ENCODE data around the gene RPUSD3.

The RPUSD3 gene

GRCh38 chr3:9833078-9833477, 10.7 kb downstream of the RPUSD3 start:
- DNase-seq (ENCODE audit: low read depth): no peak

- DNase-seq (ENCODE audit: low read depth): no peak
Measured at GRCh38 chr3:9831253-9831652, 12.6 kb downstream of the RPUSD3 start.

GRCh38 chr3:9828801-9829755, 14.7 kb downstream of the RPUSD3 start:
- DNase-seq (ENCODE audit: low read depth): no peak

GRCh38 chr3:9826815-9827573, 16.8 kb downstream of the RPUSD3 start:
- no peak for DNase-seq (ENCODE audit: low read depth)

- DNase-seq (ENCODE audit: low read depth): no peak
Measured at GRCh38 chr3:9825451-9826040, 18.3 kb downstream of the RPUSD3 start.

- no peak for DNase-seq (ENCODE audit: low read depth)
Measured at GRCh38 chr3:9820946-9821345, 22.9 kb downstream of the RPUSD3 start.

- DNase-seq (ENCODE audit: low read depth): no peak
Measured at GRCh38 chr3:9820543-9820942, 23.3 kb downstream of the RPUSD3 start.

- DNase-seq (ENCODE audit: low read depth): no peak
Measured at GRCh38 chr3:9818666-9819335, 25.0 kb downstream of the RPUSD3 start.

GRCh38 chr3:9817436-9817835, 26.4 kb downstream of the RPUSD3 start:
- no peak for DNase-seq (ENCODE audit: low read depth)

- no peak for DNase-seq (ENCODE audit: low read depth)
Measured at GRCh38 chr3:9815986-9816385, 27.8 kb downstream of the RPUSD3 start.

- DNase-seq (ENCODE audit: low read depth): no peak
Measured at GRCh38 chr3:9812870-9813483, 30.8 kb downstream of the RPUSD3 start.

GRCh38 chr3:9810846-9811245, 33.0 kb downstream of the RPUSD3 start:
- DNase-seq (ENCODE audit: low read depth): no peak

GRCh38 chr3:9810433-9810770, 33.4 kb downstream of the RPUSD3 start:
- no peak for DNase-seq (ENCODE audit: low read depth)

- DNase-seq (ENCODE audit: low read depth): peak; percentile 43
Measured at GRCh38 chr3:9809615-9810432, 34.0 kb downstream of the RPUSD3 start, which contains the start of gene TTLL3. Gene TTLL3, plus strand, starts transcription at chr3:9810262. Its CDS starts 400 bp downstream, at chr3:9810662.

- no peak for DNase-seq (ENCODE audit: low read depth)
Measured at GRCh38 chr3:9809239-9809614, 34.6 kb downstream of the RPUSD3 start.

GRCh38 chr3:9808345-9809037, 35.3 kb downstream of the RPUSD3 start:
- peak; percentile 43 for DNase-seq (ENCODE audit: low read depth)

- DNase-seq (ENCODE audit: low read depth): no peak
Measured at GRCh38 chr3:9807981-9808344, 35.8 kb downstream of the RPUSD3 start.

GRCh38 chr3:9806688-9807589, 36.9 kb downstream of the RPUSD3 start:
- DNase-seq (ENCODE audit: low read depth): no peak

- no peak for DNase-seq (ENCODE audit: low read depth)
Measured at GRCh38 chr3:9806137-9806536, 37.7 kb downstream of the RPUSD3 start.
